ENCODE measurements around the gene MFN2.

The MFN2 gene

DNA sequence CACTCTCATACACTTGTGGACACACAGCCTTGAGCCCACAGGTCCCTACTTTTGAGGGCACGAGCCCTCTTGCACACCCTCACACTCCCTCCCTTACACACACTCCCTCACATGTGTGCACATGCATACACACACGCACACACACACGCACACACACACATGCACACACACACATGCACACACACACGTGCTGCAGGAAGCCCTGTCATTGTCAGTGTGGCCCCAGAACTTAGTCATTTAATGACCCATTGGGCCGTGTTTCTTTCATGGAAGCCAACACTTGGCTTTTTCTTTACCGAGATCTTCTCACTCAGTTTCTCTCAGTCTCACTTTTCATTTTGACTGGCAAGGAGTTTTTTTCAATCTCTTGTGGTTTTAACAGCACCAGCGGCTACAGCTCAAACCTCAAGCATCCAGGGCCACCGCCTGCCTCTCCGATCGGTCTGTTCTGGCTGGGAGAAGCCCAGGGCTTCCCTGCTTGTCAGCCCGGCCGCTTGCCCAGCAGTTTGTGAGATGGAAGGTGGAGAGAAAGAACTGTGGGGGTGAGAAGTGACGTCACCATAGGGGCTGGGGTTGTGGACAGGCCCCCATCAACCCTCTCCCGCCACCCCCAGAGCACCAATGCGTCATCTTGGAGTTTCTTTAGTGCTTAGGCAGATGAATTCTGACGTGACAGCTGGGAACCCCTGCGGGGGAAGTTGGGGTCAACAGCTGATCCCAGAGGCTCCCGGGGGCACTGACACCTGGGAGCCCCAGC is 67.1 kb downstream of the MFN2 start:
- DNase-seq (ENCODE audit: low read depth in 2 of 2, low spot score in 1 of 2): no peak

DNA sequence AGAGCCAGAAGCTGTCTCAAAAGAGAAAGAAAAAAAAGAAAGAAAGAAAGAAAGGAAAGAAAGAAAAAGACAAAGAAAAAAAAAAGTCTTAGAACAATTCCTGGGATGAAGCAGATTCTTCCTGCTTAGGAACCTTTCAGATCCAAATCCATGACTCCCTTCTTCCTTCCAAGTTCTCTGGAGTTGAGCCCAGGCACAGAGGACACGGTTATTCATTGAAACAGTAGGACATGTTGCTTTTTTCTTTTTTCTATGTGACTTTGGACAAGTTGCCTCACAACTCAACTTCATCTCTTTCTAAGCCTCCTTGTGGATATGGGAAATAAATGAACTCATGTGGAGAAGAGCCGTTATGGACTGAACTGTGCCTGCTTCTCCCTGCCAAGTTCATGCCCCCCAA is 68.1 kb downstream of the MFN2 start:
- DNase-seq (ENCODE audit: low read depth in 2 of 2, low spot score in 1 of 2): no peak

DNA sequence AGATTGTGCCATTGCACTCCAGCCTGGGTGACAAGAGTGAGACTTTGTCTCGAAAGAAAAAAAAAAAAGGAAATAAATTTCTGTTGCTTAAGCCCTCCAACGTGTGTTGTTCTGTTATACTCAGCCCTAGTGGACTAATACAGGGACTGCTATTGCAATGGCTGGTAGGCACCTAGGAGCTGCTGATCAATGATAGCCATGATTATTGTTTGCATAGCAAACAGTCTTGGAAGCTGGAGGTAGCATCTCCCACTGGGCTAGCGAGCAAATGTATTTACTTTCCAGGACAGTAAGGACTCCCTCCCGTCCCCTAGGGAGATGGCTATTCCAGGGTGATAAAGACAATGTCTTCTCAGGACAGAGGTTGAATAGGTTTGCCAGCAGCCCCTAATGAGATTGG is 69.4 kb downstream of the MFN2 start:
- DNase-seq (ENCODE audit: low read depth in 2 of 2, low spot score in 1 of 2): no peak

DNA sequence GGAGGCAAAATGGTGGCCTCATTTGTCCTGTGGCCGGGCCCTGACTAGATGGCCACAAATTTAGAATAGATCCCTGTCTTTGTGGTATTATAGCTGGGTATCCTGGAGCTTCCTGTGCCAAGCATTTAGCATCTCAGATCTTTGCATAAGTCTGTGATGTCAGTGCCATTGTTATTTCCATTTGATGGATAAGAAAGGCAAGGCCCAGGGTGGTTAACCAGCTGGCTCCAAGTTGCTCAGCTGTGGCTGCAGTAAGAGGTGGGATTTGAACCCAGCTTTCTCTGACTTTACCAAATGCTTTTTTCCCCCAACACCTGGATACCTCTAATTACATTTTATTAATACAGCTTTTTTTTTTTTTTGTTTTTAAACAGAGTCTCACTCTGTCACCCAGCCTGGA is 71.1 kb downstream of the MFN2 start:
- no peak for DNase-seq (ENCODE audit: low read depth in 2 of 2, low spot score in 1 of 2)

DNA sequence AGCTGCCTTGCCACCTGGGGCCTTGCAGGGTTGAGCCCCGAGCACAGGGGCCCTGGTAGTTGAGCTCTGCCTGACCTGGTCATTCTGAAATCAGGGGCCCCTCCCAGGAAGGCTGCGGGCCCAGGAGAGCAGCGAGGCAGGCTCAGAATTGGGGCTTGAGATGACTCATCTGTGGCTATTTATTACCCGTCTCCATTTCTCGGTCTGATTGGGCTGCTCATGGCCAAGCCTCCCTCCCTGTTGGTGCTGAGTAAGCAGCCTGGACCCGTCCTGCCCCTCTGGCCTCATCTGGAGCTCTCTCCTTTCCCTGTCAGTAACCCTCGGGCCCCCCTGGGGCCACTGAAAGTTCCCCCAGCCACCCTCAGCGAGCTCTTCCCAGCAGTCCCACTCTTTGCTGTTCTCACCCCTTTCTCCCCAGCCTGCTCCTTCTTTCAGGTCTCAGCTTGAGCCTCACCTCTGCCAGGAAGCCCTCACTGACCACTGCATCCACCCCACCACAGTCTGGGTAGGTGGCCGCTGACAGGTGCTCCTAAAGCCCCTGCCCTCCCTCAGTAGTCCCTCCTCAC is 71.8 kb downstream of the MFN2 start:
- no peak for DNase-seq (ENCODE audit: low read depth in 2 of 2, low spot score in 1 of 2)

DNA sequence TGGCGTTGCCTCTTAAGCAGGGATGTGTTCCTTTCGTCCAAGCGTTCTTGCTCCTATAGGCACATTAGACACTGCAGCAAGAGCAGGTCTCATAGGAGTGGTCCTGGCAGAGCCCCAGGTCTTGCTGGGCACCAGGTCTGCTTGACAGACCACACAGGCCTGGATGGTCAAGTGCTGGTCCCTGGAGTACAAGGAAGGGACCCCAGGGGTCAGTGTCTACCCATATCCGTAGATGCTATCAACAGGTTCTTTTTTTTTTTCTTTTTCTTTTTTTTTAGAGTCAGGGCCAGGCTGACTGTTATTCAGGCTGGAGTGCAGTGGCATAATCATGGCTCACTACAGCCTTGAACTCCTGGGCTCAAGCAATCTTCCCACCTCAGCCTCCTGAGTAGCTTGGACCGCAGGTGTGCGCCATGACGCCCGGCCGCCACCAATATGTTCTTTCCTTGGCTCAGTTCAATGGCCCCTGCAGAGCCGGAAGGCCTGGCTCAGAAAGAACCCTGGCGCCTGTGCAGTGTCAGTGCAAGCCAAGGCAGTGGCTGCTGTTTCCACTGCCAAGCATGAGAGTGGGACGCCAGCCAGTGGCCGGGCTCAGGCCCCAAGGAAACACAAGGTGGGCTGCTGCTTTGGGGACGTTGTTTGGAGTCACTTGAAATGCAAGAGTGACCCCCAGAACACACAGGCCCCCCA is 72.9 kb downstream of the MFN2 start:
- DNase-seq (ENCODE audit: low read depth in 2 of 2, low spot score in 1 of 2): no peak

DNA sequence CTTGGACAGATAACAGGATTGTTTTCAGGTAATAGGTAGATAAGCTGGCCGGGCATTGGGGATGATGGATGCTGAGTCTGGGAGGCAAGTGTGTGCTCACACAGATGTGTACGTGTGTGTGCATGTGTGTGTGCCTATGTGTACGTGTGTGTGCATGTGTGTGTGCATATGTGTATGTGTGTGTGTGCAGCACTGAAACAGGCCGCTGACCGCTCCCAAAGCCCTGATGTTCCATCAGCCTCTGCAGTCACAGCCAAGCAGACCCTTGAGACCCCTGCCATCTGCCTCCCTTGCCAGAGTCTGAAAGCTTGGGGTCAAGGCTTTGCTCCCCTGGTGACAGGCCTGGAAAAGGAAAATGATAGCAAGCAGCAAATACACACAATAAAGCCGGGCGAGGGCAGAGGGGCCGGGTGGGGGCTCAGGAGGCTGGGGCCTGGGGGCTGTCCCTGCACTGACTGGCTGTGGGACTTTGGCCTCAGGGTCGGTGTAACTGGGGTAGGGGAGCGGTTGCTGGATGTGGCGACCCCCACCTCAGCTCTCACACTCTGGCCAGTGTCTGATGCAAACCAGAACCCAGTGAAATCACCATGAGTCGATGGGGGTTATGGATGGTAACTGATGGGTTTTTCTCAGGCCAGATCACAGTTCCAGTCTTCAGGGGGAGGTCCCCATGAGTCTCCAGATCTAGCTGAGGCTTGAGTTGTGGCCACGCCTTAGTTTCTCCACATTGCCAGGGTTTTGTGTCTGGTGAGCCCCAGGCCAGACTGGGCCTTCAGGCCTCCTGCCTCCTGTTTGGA is 73.7 kb downstream of the MFN2 start:
- no peak for DNase-seq (ENCODE audit: low read depth in 2 of 2, low spot score in 1 of 2)

DNA sequence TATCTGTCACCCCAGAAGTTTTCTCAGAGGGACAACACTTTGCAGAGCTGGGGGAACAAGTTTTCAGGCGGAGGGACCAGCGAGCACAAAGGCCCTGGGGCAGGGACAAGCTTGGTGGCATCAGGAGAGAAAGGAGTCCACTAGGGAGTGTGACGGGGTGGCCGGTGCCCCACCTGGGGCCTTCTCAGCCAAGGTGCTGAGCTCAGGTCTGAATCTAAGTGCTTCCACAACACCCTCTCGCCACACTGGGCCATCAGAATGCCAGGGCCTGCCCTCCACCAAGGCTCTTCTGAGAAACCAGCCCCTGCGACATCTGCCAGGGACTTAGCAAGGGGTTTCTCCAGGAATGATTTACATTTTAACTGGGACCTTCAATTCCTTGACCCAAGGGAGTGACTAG is 75.0 kb downstream of the MFN2 start:
- no peak for DNase-seq (ENCODE audit: low read depth in 2 of 2, low spot score in 1 of 2)

DNA sequence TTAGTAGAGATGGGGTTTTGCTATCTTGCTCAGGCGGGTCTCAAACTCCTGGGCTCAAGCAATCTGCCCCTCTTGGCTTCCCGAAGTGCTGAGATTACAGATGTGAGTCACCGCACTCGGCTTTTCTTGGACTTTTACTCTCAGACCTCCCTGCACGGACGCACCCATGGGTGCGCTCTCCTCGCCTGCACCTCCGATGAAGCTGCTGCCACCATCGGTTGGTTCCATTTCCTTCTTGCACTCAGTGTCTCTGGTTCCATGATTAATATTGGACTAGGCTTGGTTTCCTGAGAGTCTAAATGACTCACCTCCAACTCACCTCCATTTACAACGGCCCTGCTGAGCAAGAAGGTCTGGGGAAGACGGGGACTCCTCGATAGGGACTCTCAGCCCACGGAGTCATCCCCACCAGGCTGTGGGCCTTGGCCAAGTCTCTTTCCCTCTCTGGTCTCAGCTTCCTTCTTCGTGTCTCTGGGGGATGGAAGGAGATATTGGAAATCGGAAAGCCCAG is 76.1 kb downstream of the MFN2 start:
- no peak for DNase-seq (ENCODE audit: low read depth in 2 of 2, low spot score in 1 of 2)

DNA sequence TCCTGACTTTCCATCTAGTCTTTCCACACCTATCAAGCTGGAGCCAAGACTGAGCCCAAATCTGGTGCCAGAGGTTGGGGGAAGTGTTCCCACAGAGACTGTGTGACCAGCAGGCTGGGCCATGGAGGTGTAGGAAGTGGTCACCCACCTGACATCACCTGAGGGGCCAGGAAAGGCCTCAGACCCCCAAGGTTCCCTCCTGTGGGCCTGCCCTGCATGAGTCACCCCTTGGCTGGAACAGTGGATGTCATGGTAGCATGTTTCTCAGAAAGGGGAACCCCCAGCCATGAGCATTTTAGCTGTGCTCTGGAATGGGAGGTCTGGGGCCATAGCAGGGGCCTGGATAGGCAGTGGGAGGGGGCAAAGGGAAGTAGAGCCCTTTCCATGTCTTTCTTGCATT is 77.1 kb downstream of the MFN2 start:
- DNase-seq (ENCODE audit: low read depth in 2 of 2, low spot score in 1 of 2): no peak

DNA sequence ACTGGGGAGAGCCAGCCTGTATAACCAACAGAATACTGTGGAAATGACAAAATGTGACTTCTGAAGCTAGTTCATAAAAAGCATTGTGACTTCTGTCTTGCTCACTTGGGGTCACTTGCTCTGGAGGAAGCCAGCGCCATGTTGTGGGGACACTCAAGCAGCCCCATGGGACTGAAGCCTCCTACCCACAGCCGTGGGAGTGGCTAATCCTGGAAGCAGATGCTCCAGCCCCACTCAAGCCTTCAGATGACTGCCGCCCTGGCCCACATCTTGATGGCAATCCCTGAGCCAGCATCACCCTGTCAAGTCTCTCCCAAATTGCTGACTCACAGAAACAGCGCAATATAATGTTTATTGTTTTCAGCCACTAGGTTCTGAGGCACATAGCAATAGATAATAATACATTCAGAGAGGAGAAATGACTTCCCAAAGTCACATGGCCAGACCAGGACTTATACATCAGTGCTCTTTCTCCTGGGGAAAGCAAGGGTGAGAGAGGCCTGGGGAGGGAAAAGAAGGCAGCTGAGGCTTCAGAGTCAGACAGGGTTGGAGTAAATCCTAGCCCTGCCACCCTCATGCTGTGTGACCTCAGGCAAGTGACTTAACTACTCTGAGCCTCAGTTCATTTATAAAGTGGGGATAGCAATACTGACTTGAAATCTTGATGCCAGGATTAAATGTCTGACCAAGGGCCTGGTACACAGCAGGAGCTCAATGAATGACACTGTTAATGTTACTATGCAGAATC is 77.9 kb downstream of the MFN2 start:
- DNase-seq (ENCODE audit: low read depth in 2 of 2, low spot score in 1 of 2): no peak

DNA sequence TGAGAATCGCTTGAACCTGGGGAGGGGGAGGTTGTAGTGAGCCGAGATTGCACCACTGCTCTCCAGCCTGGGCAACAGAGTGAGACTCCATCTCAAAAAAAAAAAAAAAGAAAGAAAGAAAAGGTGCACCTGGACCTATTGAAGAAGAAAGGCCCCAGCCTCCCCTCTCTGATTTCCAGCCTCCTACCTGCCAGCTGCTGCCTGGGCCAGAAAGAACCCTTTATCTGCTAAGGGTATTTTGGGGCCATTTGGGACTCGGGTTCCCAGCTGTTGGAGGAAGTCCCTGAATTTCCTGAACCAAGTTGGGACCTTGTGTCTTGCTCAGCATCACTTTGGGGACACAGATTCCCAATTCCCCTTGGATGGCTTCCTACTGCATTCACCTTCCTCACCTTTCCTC is 79.0 kb downstream of the MFN2 start:
- DNase-seq (ENCODE audit: low read depth in 2 of 2, low spot score in 1 of 2): no peak

DNA sequence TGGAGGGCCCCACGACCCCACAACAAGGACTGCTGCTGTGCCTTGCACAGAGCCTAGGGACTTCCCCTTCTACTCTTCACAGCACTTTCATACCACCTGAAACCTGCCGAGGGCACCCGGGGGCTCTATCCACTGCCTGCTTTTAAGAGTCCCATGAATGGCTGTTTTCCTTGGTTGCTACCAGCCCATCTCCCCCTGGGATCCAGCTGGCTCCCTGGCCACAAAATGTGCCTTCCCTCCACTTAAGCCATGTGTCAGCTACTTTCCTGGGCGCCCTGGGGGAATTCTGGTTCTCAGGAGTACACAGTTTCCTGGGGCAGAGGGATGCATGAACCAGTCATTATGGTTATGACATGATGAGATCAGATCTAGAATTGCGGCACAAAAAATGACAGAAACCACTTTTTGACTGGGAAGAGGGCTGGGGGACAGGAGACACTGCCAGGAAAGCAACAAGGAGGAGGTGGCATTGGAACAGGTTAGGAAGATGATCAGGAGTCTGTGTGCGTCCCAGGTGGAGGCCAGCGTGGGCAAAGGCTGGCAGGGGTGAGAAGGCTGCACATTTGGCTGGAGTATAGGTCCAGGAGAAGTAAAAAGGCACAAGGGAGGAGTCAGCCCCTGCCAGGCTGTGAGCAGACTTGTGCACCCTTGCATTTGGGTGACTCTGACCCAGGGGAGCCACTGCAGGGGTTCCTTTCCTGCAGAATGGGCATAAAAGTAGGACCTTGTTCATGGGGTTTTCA is 79.6 kb downstream of the MFN2 start:
- no peak for DNase-seq (ENCODE audit: low read depth in 2 of 2, low spot score in 1 of 2)

DNA sequence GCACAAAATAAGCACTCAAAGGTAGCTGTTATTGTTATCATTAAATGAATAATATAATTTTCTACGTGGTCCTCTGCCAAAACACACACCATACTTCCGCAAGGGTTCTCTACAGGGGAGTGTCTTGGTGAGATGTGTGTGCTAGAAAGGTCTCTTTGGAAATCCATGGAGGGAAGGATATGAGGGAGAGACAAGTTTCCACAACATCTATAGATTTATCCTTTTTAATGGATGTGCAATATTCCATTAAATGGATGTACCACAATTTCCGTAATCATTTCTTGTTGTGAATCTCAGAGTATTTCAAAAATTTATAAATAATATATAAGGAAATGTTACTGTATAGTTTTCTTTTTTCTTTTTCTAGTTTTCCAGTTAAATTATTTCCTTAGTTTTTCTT is 80.3 kb downstream of the MFN2 start:
- DNase-seq (ENCODE audit: low read depth in 2 of 2, low spot score in 1 of 2): no peak
